ENCODE measurements around the gene NT5C3A. TPM values are rescaled to one million over a fixed set of nuclear protein-coding genes. Genes with fewer than 3 reads are reported as not detected.
A peak's percentile ranks its signal among the peaks of the same experiment; 100 is the strongest.

NT5C3A gene
- total and polyA plus RNA-seq, 2 of the 13 experiments (the other 11 are each of a cell fraction or from before 2014, with no cell fraction given): 16.9 to 34.0 TPM

GRCh38 chr7:33107136-33108066 is 44.8 kb upstream of the NT5C3A start (continued):
- TF ChIP-seq ZFP36L1 (CRISPR knock-in tag; IDR thresholded peaks at IDR 0.05) (no peak), SOX6 (IDR thresholded peaks at IDR 0.05) (no peak), SOX6 (CRISPR knock-in tag; IDR thresholded peaks at IDR 0.05) (no peak), TEF (CRISPR knock-in tag; IDR thresholded peaks at IDR 0.05) (no peak), ZNF44 (CRISPR knock-in tag; IDR thresholded peaks at IDR 0.05) (no peak), TIGD3 (CRISPR knock-in tag; IDR thresholded peaks at IDR 0.05; ENCODE audit: borderline replicate concordance) (no peak), EEA1 (CRISPR knock-in tag; IDR thresholded peaks at IDR 0.05; ENCODE audit: borderline replicate concordance) (no peak), TFAP4 (IDR thresholded peaks at IDR 0.05; ENCODE audit: borderline replicate concordance, low read depth) (peak; percentile 44; the same call in 1 of the 2 replicates), STAG1 (CRISPR knock-in tag; IDR thresholded peaks at IDR 0.05) (peak; percentile 55), PLRG1 (conservative IDR thresholded peaks at IDR 0.05) (no peak), ATF2 (CRISPR knock-in tag; IDR thresholded peaks at IDR 0.05) (no peak), GFI1 (CRISPR knock-in tag; IDR thresholded peaks at IDR 0.05; ENCODE audit: borderline replicate concordance) (no peak), ZNF367 (CRISPR knock-in tag; IDR thresholded peaks at IDR 0.05; ENCODE audit: borderline replicate concordance) (no peak), ZNF468 (CRISPR knock-in tag; IDR thresholded peaks at IDR 0.05) (no peak), ZNF788 (CRISPR knock-in tag; IDR thresholded peaks at IDR 0.05; ENCODE audit: borderline replicate concordance) (no peak), TFDP1 (CRISPR knock-in tag; IDR thresholded peaks at IDR 0.05; ENCODE audit: borderline replicate concordance) (no peak), MBNL3 (CRISPR knock-in tag; conservative IDR thresholded peaks at IDR 0.05) (no peak), ZNF276 (CRISPR knock-in tag; IDR thresholded peaks at IDR 0.05; ENCODE audit: low read depth) (no peak)

Measured in HepG2 (cell line).